Measurements from ENCODE around the gene CACHD1. TPM values are rescaled to one million over a fixed set of nuclear protein-coding genes. Genes with fewer than 3 reads are reported as not detected.

The CACHD1 gene
- total RNA-seq, 1 experiment from 2014 or later, result 8.4 TPM

DNA sequence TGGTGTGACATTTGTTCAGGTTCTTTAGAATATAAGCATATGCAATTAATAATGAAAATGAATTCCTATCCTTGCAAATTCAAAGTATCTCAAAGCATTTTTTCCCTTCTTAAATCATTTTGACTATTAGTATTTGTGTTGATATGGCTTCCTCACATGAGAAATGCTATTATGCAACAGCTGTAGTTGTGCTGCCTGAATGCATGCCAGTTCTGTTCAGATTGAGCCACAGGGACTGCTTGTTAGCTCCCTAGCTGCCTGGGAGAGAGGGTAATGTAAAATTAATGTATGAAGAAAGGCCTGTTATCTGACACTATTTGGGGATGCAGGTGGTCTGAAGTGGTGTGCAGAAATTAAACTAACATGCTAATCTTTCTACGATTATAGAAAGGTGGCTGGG is 45.5 kb downstream of the CACHD1 start:
- no peaks in the 10 kb centered on the region for H3K27me3 ChIP-seq (ENCODE audit: insufficient read depth, low read length)
- DNase-seq (ENCODE audit: low read depth, low spot score), result no peak
- TF ChIP-seq SRF (IDR thresholded peaks at IDR 0.05; ENCODE audit: low read depth), result no peak
- TF ChIP-seq, protein P1, sequence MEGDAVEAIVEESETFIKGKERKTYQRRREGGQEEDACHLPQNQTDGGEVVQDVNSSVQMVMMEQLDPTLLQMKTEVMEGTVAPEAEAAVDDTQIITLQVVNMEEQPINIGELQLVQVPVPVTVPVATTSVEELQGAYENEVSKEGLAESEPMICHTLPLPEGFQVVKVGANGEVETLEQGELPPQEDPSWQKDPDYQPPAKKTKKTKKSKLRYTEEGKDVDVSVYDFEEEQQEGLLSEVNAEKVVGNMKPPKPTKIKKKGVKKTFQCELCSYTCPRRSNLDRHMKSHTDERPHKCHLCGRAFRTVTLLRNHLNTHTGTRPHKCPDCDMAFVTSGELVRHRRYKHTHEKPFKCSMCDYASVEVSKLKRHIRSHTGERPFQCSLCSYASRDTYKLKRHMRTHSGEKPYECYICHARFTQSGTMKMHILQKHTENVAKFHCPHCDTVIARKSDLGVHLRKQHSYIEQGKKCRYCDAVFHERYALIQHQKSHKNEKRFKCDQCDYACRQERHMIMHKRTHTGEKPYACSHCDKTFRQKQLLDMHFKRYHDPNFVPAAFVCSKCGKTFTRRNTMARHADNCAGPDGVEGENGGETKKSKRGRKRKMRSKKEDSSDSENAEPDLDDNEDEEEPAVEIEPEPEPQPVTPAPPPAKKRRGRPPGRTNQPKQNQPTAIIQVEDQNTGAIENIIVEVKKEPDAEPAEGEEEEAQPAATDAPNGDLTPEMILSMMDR (IDR thresholded peaks at IDR 0.05 in 2 of 3, conservative IDR thresholded peaks at IDR 0.05 in 1 of 3; ENCODE audit: borderline replicate concordance in 1 of 3, insufficient read depth in 1 of 3, low read depth in 2 of 3, low read length in 2 of 3), result no peak
- TF ChIP-seq POLR2A (IDR thresholded peaks at IDR 0.05; ENCODE audit: borderline replicate concordance, extremely low read depth, insufficient read depth, insufficient read length), result no peak
- TF ChIP-seq EGR1 (IDR thresholded peaks at IDR 0.05; ENCODE audit: low read depth), result no peak
- no peak for TF ChIP-seq CBX3 (IDR thresholded peaks at IDR 0.05; ENCODE audit: low read depth)
- no peak for TF ChIP-seq RAD21 (IDR thresholded peaks at IDR 0.05; ENCODE audit: low read depth)
- no peak for TF ChIP-seq EZH2phosphoT487 (IDR thresholded peaks at IDR 0.05; ENCODE audit: borderline replicate concordance)
- no peak for TF ChIP-seq CEBPB (IDR thresholded peaks at IDR 0.05; ENCODE audit: low read depth)
- TF ChIP-seq, protein P2, sequence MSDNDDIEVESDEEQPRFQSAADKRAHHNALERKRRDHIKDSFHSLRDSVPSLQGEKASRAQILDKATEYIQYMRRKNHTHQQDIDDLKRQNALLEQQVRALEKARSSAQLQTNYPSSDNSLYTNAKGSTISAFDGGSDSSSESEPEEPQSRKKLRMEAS (IDR thresholded peaks at IDR 0.05), result no peak
- TF ChIP-seq SIN3A (IDR thresholded peaks at IDR 0.05; ENCODE audit: low read depth), result no peak
- no peak for TF ChIP-seq EZH2 (IDR thresholded peaks at IDR 0.05)
- TF ChIP-seq SP1 (IDR thresholded peaks at IDR 0.05; ENCODE audit: low read depth), result no peak
- TF ChIP-seq, protein P3, sequence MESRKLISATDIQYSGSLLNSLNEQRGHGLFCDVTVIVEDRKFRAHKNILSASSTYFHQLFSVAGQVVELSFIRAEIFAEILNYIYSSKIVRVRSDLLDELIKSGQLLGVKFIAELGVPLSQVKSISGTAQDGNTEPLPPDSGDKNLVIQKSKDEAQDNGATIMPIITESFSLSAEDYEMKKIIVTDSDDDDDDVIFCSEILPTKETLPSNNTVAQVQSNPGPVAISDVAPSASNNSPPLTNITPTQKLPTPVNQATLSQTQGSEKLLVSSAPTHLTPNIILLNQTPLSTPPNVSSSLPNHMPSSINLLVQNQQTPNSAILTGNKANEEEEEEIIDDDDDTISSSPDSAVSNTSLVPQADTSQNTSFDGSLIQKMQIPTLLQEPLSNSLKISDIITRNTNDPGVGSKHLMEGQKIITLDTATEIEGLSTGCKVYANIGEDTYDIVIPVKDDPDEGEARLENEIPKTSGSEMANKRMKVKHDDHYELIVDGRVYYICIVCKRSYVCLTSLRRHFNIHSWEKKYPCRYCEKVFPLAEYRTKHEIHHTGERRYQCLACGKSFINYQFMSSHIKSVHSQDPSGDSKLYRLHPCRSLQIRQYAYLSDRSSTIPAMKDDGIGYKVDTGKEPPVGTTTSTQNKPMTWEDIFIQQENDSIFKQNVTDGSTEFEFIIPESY (IDR thresholded peaks at IDR 0.05; ENCODE audit: extremely low read depth, insufficient replicate concordance, low read length), result no peak
- TF ChIP-seq, protein P4, sequence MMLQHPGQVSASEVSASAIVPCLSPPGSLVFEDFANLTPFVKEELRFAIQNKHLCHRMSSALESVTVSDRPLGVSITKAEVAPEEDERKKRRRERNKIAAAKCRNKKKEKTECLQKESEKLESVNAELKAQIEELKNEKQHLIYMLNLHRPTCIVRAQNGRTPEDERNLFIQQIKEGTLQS (IDR thresholded peaks at IDR 0.05), result no peak
- TF ChIP-seq, protein P5, sequence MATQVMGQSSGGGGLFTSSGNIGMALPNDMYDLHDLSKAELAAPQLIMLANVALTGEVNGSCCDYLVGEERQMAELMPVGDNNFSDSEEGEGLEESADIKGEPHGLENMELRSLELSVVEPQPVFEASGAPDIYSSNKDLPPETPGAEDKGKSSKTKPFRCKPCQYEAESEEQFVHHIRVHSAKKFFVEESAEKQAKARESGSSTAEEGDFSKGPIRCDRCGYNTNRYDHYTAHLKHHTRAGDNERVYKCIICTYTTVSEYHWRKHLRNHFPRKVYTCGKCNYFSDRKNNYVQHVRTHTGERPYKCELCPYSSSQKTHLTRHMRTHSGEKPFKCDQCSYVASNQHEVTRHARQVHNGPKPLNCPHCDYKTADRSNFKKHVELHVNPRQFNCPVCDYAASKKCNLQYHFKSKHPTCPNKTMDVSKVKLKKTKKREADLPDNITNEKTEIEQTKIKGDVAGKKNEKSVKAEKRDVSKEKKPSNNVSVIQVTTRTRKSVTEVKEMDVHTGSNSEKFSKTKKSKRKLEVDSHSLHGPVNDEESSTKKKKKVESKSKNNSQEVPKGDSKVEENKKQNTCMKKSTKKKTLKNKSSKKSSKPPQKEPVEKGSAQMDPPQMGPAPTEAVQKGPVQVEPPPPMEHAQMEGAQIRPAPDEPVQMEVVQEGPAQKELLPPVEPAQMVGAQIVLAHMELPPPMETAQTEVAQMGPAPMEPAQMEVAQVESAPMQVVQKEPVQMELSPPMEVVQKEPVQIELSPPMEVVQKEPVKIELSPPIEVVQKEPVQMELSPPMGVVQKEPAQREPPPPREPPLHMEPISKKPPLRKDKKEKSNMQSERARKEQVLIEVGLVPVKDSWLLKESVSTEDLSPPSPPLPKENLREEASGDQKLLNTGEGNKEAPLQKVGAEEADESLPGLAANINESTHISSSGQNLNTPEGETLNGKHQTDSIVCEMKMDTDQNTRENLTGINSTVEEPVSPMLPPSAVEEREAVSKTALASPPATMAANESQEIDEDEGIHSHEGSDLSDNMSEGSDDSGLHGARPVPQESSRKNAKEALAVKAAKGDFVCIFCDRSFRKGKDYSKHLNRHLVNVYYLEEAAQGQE (IDR thresholded peaks at IDR 0.05; ENCODE audit: low read depth), result no peak
- no peak for TF ChIP-seq JUND (IDR thresholded peaks at IDR 0.05)
- no peak for TF ChIP-seq FOSL1 (IDR thresholded peaks at IDR 0.05; ENCODE audit: low read depth)
- TF ChIP-seq ZFX (IDR thresholded peaks at IDR 0.05), result no peak
- TF ChIP-seq ELF1 (IDR thresholded peaks at IDR 0.05; ENCODE audit: borderline replicate concordance, low read depth), result no peak
- H3K79me2 ChIP-seq (ENCODE audit: insufficient read depth, low read length), result no peaks in the 10 kb centered on the region; the same call in 1 of the 2 replicates
- no peaks in the 10 kb centered on the region for H3K9me2 ChIP-seq (ENCODE audit: insufficient read depth)
- no peak overlapping the region for H2AFZ ChIP-seq (ENCODE audit: low read depth, low read length, poor library complexity, severe bottlenecking)
- RAD21 ChIA-PET (ENCODE audit: low non-redundant PET in 1 of 2, low total read pairs in 2 of 2, uncharacterized antibody in 2 of 2, unreplicated experiment in 2 of 2), result no interaction called here
- CTCF ChIA-PET, result no interaction called here
- H3K4me2 ChIP-seq (ENCODE audit: low read length), result no peak overlapping the region
- no peaks in the 10 kb centered on the region; the same call in 1 of the 2 replicates for H4K20me1 ChIP-seq (ENCODE audit: insufficient read depth)
- H3K4me3 ChIP-seq (replicated peaks in 1 of 2; ENCODE audit: low read depth in 1 of 2, low read length in 2 of 2), result no peak overlapping the region
- H3K9me3 ChIP-seq (ENCODE audit: control insufficient read depth in 1 of 2, insufficient read depth in 1 of 2, low read depth in 1 of 2, low read length in 2 of 2), result no peaks in the 10 kb centered on the region
- no peak overlapping the region for H3K27ac ChIP-seq (ENCODE audit: low read depth, low read length)
- ATAC-seq, result no peak
- no peaks in the 10 kb centered on the region for H3K36me3 ChIP-seq (ENCODE audit: control insufficient read depth in 1 of 2, insufficient read depth in 2 of 2, low read length in 2 of 2)
- H3K9ac ChIP-seq (ENCODE audit: low read length), result no peak overlapping the region
- H3K4me1 ChIP-seq (ENCODE audit: control insufficient read depth in 1 of 2, insufficient read depth in 2 of 2, low read length in 2 of 2), result no peaks in the 10 kb centered on the region
- intact Hi-C loops (cut with micrococcal nuclease), result no loop called here
- no TSS peak for BruUV-seq (replicated peaks)
- POLR2A ChIA-PET, result no interaction called here

All from HCT116 (cell line).